Right lobe of liver (tissue), 4 donors: ENCODE data around the gene SLC44A5.
"Not testable (repeated sequence)": the region's sequence is repeated elsewhere in the genome, so short reads cannot be mapped to it uniquely, and the experiment has no call there.

Source experiments
- CTCF ChIP-seq, 4 donors: fragments of 200-600 bp in 3 of 4; fragments of 450-650 bp in 1 of 4; IDR thresholded peaks; one replicate each; pipeline versions ENCODE4 v1.5.1 to v1.8.0; 2016 to 2022; ENCODE audit warnings: antibody characterized with exemption in 4 of 4, mild to moderate bottlenecking in 2 of 4
- POLR2A ChIP-seq: fragments of 450-650 bp; IDR thresholded peaks from one replicate; pipeline ENCODE4 v1.6.1; 2017; ENCODE audit warnings: antibody characterized with exemption, mild to moderate bottlenecking
- donor health status: DM: no; HTN: no; CAD: no.
- donor health status: DM: no; HTN: no; CAD: no.
- donor health status: DM: no; HTN: yes; CAD: no.

DNA sequence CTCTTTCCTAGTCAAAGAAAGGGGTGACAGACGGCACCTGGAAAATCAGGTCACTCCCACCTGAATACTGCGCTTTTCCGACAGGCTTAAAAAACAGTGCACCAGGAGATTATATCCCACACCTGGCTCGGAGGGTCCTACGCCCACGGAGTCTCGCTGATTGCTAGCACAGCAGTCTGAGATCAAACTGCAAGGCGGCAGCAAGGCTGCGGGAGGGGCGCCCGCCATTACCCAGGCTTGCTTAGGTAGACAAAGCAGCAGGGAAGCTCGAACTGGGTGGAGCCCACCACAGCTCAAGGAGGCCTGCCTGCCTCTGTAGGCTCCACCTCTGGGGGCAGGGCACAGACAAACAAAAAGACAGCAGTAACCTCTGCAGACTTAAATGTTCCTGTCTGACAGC is 134.4 kb downstream of the SLC44A5 start:
- TF ChIP-seq CTCF (IDR thresholded peaks at IDR 0.05); POLR2A: not testable (repeated sequence)
